KMS-11 (cell line): ENCODE data around the gene CCDC88B.

ENCODE experiments used
- H2AFZ ChIP-seq: fragments of 200-600 bp; sonication (generic); 2 replicates; pipeline ENCODE4 v1.6.1; 2016; ENCODE audit warnings: antibody characterized with exemption, mixed run types, low read depth
- H3K27ac ChIP-seq: fragments of 200-600 bp; sonication (generic); 2 replicates; pipeline ENCODE4 v1.6.1; 2016; ENCODE audit warnings: mild to moderate bottlenecking, mixed run types
- H3K27me3 ChIP-seq: fragments of 200-600 bp; sonication (generic); 2 replicates; pipeline ENCODE4 v1.6.1; 2017; ENCODE audit warnings: mild to moderate bottlenecking, low read depth, mixed run types, moderate library complexity; ENCODE audit not compliant: insufficient read depth
- H3K36me3 ChIP-seq: fragments of 200-600 bp; sonication (generic); 2 replicates; pipeline ENCODE4 v1.6.1; 2017; ENCODE audit warnings: mild to moderate bottlenecking, mixed run types; ENCODE audit not compliant: insufficient read depth
- H3K4me1 ChIP-seq: fragments of 200-600 bp; sonication (generic); 2 replicates; pipeline ENCODE4 v1.6.1; 2016; ENCODE audit warnings: mild to moderate bottlenecking, low read depth, mixed run types; ENCODE audit not compliant: poor library complexity, severe bottlenecking
- H3K4me2 ChIP-seq: fragments of 200-600 bp; sonication (generic); 2 replicates; pipeline ENCODE4 v1.7.0; 2016; ENCODE audit warnings: mild to moderate bottlenecking, mixed run types
- H3K4me3 ChIP-seq: fragments of 200-600 bp; sonication (generic); IDR thresholded peaks from 2 replicates; pipeline ENCODE4 v1.6.1; 2017; ENCODE audit warnings: low read depth, low read length, mixed read lengths; ENCODE audit not compliant: insufficient read depth
- H3K79me2 ChIP-seq: fragments of 200-600 bp; sonication (generic); 2 replicates; pipeline ENCODE4 v1.6.1; 2016; ENCODE audit warnings: low read depth, mixed run types; ENCODE audit not compliant: insufficient read depth
- H3K9ac ChIP-seq: fragments of 200-600 bp; sonication (generic); 2 replicates; pipeline ENCODE4 v1.6.1; 2016; ENCODE audit warnings: mild to moderate bottlenecking, mixed run types
- H4K20me1 ChIP-seq: fragments of 200-600 bp; sonication (generic); 2 replicates; pipeline ENCODE4 v1.6.1; 2016; ENCODE audit warnings: mild to moderate bottlenecking, mixed run types; ENCODE audit not compliant: insufficient read depth
- TF ChIP-seq, protein P1 (sequence below): fragments of 200-600 bp; sonication (generic); conservative IDR thresholded peaks from 2 replicates; pipeline ENCODE4 v1.6.1; 2017; ENCODE audit warnings: low read depth, mild to moderate bottlenecking, antibody characterized with exemption, low read length, moderate library complexity, mixed read lengths

CCDC88B gene

DNA sequence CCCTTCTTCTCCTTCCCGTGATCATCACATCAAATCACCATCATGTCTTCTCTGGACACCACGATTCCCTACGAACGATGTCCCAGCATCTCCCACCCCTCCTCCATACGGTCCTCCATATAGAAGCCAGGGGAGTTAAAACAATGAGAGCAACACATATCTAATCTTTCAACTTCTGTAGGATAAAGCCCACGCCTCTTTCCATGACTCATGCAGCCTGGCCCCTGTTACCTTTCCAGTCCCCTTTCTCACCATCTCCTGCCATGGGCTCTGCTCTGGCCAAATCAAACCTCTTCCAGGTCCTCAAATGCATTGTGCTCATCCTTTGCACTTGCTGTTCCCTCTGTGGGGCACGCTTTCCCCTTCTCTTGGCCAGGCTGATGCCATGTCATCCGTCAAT is 42.6 kb downstream of the CCDC88B start:
- Histone ChIP-seq H3K9ac (no peak overlapping the region), H3K27ac (no peak overlapping the region), H3K4me3 (no peak overlapping the region), H3K27me3 (peaks cover 60% of the 10 kb centered on the region), H4K20me1 (no peaks in the 10 kb centered on the region), H3K4me2 (no peak overlapping the region), H3K36me3 (no peaks in the 10 kb centered on the region), H2AFZ (no peak overlapping the region), H3K79me2 (no peaks in the 10 kb centered on the region), H3K4me1 (no peaks in the 10 kb centered on the region)
- TF ChIP-seq, protein P1, sequence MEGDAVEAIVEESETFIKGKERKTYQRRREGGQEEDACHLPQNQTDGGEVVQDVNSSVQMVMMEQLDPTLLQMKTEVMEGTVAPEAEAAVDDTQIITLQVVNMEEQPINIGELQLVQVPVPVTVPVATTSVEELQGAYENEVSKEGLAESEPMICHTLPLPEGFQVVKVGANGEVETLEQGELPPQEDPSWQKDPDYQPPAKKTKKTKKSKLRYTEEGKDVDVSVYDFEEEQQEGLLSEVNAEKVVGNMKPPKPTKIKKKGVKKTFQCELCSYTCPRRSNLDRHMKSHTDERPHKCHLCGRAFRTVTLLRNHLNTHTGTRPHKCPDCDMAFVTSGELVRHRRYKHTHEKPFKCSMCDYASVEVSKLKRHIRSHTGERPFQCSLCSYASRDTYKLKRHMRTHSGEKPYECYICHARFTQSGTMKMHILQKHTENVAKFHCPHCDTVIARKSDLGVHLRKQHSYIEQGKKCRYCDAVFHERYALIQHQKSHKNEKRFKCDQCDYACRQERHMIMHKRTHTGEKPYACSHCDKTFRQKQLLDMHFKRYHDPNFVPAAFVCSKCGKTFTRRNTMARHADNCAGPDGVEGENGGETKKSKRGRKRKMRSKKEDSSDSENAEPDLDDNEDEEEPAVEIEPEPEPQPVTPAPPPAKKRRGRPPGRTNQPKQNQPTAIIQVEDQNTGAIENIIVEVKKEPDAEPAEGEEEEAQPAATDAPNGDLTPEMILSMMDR = no peak

DNA sequence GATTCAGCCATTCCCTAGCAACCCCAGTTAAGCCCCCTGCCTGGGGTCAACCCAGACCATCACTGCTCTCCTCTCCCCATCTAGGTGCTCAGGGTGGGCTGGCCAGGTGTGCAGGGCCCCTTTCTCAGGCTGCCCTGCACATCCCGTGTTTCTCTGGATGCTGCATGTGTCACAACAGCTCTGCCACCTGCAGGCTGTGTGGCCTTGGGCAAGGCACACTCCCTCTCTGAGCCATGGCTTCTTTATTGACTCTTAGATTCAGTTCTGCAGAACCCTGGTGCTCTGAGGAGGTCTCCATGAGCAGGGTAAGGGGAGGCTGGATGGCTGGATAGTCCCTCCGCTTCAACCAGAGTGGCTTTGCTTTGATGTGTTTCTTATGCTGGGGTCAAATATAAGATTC is 43.6 kb downstream of the CCDC88B start:
- TF ChIP-seq, protein P1 = no peak
- H3K79me2 ChIP-seq = no peaks in the 10 kb centered on the region
- H3K27ac ChIP-seq = no peak overlapping the region
- H4K20me1 ChIP-seq = no peaks in the 10 kb centered on the region
- no peak overlapping the region for H3K4me3 ChIP-seq
- no peak overlapping the region for H2AFZ ChIP-seq
- H3K27me3 ChIP-seq = peaks cover 66% of the 10 kb centered on the region
- H3K9ac ChIP-seq = no peak overlapping the region
- H3K36me3 ChIP-seq = no peaks in the 10 kb centered on the region
- no peak overlapping the region for H3K4me2 ChIP-seq
- no peaks in the 10 kb centered on the region for H3K4me1 ChIP-seq

DNA sequence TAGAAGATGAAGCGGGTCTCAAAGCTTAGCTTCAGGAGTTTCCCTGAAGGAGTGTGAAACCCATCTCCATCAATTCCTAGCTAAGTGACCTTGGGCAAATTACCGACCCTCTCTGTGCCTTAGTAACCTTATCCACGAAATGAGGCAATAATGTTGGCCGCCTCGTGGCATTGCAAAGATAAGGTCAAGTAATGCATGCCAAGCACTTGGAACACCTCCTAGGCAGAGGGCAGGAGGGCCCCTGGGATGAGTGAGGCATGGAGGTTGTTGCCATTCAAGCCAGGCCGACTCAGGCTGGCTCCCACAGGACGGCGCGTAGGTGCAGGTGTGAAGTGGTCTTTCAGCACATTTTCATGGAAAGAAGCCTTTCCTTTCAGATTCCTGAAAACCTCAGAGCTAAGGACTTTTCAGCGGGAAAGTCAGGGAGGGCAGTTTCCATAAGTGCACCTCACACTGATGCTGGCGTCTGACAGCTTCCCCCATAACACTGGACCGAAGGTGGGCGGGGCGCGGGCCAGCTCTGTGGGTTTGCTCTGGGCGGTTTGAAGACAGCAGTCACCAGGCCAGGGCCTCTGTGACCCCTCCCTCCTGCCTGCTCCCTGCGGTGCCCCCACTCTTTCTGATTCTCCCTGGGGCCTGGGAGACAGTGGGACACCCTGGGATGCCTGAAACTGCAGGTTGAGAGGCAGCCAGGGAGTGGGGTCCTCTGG is 44.2 kb downstream of the CCDC88B start:
- Histone ChIP-seq H3K27me3 (peaks cover 69% of the 10 kb centered on the region), H3K4me2 (no peak overlapping the region), H4K20me1 (no peaks in the 10 kb centered on the region), H3K4me3 (no peak overlapping the region), H3K36me3 (no peaks in the 10 kb centered on the region), H3K4me1 (no peaks in the 10 kb centered on the region), H2AFZ (no peak overlapping the region), H3K79me2 (no peaks in the 10 kb centered on the region), H3K27ac (no peak overlapping the region), H3K9ac (no peak overlapping the region)
- TF ChIP-seq, protein P1 = no peak

DNA sequence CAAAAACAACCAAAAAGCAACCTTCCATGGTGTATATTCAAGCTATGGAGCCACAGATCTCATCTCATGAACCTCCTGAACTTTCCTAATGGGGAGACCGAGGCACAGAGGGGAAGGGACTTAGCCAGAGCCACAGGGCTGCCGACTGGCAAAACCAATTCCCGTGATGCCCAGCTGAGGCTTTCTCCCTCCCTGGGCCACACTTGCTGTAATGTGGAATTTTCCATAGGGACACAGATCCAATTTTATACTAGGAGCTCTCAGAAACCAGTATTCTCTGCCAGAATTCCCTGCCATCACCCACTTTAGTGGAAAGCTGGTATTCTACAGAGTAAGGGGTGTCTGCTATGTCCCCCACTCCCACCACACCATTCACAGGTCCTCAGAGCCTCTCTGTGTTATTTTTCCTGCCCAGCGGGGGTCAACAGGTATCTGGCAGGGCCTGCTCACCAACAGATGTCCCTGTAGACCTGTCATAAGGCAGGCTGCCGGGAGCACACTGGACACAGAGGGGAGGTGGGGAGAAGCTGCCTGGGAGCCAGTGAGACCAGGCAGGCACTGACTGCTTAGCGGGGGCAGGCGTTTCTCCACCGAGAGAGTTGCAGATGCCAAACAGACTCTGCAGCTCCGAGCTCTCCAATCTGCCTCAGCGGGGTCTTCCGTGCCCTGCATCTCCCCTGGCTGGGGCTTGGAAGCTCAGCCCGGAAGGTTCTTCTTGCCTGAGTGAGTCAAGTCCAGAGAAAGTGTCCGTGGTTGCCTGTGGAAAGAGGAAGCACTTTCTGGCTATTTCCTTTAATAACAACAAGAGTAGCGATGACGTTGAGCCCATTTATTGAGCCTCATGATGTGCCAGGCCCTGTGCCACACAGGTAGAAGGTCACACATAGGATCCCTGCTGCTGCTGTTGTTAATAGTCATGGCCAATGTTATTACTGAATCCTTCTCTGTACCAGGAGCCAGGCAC is 45.3 kb downstream of the CCDC88B start:
- no peak overlapping the region for H2AFZ ChIP-seq
- no peaks in the 10 kb centered on the region for H3K36me3 ChIP-seq
- no peak overlapping the region for H3K27ac ChIP-seq
- no peaks in the 10 kb centered on the region for H3K79me2 ChIP-seq
- H4K20me1 ChIP-seq = no peaks in the 10 kb centered on the region
- H3K27me3 ChIP-seq = peaks cover 80% of the 10 kb centered on the region
- TF ChIP-seq, protein P1 = no peak
- H3K4me3 ChIP-seq = no peak overlapping the region
- no peak overlapping the region for H3K4me2 ChIP-seq
- H3K9ac ChIP-seq = no peak overlapping the region
- no peaks in the 10 kb centered on the region for H3K4me1 ChIP-seq
